ENCODE data around the gene ZNF124.

DNA sequence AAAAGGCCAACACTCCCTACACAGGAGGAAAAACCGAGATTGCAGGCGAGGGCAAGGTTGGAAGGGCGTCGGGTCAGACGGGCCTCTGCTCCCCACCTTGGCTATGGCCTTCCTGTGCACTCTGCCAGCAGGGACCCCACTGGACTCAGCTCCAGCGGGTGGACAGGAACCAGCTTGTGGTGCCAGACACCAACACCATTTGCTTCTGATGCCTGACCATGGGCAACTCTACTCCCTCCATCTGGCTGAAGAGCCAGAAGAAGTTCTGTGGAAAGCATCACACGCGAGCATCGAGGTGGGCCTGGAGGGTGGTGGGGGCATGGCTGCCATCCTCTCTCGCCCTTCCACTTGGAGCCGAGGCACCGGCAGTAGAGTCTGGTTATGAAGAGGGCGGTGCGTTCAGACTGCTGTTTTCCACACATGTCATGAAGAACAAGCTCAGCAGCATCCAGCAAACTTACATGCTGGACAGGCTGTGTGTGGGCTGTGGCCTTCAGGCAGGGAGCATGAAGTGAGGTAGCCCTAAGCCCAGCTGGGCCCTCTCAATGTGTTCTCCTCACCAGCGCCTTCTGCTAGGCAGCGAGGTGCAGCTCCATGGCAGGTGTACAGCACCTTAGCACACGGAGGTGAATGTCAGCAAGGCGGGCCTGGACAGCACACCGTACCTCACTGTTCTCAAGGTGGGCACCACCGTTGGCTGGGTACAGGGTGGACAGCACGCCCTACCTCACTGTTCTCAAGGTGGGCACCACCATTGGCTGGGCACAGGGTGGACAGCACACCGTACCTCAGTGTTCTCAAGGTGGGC, 52.0 kb downstream of the ZNF124 start:
- TF ChIP-seq, protein P1, sequence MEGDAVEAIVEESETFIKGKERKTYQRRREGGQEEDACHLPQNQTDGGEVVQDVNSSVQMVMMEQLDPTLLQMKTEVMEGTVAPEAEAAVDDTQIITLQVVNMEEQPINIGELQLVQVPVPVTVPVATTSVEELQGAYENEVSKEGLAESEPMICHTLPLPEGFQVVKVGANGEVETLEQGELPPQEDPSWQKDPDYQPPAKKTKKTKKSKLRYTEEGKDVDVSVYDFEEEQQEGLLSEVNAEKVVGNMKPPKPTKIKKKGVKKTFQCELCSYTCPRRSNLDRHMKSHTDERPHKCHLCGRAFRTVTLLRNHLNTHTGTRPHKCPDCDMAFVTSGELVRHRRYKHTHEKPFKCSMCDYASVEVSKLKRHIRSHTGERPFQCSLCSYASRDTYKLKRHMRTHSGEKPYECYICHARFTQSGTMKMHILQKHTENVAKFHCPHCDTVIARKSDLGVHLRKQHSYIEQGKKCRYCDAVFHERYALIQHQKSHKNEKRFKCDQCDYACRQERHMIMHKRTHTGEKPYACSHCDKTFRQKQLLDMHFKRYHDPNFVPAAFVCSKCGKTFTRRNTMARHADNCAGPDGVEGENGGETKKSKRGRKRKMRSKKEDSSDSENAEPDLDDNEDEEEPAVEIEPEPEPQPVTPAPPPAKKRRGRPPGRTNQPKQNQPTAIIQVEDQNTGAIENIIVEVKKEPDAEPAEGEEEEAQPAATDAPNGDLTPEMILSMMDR (IDR thresholded peaks at IDR 0.05) = no peak
- TF ChIP-seq POLR2AphosphoS5 (IDR thresholded peaks at IDR 0.05) = no peak
- TF ChIP-seq POLR2A (IDR thresholded peaks at IDR 0.05) = no peak
